Retina (tissue), 1 donor: ENCODE results near the gene SLC6A12.
"Not testable (repeated sequence)": the region's sequence is repeated elsewhere in the genome, so short reads cannot be mapped to it uniquely, and the experiment has no call there.

Experiments used
- DNase-seq: peaks from one replicate; pipeline ENCODE4 v3.0.0-alpha.2; 2016

Gene SLC6A12

DNA sequence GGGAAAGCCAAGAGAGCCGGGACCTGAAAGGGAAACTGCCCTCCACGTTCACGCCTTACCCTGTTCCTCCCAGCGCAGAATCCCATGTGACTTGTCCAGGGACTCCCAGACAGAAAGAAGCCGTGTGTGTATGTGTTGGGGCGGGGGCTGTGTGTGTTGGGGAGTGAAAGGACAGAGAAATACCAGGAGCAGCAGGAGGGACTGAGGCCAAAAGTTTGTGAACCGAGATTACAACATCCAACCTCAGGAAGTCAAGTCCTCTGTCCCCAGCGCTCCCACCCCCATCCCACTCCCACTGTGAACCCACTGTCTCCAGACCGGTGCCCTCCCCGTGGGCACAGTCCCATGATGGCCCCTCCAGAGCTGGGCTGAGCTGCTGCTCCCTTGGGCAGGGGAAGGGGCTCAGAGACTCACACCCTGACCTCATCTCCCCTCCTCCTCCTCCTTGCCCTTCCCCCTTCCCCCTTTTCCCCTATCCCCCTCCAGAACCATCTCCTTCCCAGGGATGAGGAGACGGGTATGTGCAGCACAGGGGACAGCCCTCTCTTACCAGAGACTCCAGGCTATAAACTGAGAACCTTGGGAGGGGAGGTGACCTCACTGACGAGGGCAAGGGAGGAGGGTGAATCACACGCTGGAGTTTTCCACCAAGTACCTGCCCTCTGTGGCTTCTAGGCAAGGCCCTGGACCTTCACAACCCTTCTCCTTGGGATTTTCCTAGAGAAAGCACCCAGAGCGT is at the start of gene SLC6A12:
SLC6A12 (minus strand) TSS at position 155 of the 739 bp plus-strand sequence. CDS start 4,171 bp downstream, outside the sequence.
- no peak for DNase-seq

DNA sequence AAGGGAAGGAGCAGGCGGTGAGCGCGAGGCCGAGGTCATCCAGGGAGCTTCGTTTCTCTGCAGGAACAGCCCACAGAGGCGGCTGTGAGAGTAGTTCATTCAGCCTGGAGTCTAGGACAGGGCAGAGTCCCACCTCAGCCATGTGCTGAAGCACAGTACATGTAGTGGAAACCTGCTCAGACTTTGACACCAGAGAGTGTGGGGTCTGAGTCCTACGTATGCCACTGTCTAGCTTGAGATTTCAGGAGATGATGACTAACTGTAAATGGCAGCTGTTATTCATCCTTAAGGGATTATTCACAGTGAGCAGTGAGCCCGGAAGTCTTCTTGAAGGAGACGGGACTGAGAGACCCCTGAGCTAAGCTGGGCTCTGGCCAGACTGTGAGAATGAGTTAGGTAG is 49.6 kb upstream of the SLC6A12 start:
- no peak for DNase-seq

DNA sequence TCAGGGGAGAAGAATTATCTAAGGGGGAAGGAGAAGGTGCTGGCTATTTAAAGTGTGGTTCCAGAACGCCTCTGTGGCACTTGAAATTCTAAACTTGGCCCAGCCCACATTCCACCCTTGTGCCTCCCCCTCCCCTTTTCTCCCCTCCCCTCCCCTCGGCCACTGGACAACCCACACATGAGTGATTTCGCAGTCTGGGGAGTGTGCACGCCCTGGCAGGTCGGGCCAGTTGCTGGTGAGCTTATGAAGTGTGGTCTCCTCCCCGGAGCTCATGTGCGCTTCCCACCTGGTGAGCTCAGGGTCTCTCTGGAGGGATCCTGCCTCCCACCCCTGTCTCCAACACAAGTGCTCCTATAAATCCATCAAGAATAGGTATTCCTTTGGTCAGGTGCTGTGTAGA is 48.9 kb upstream of the SLC6A12 start, which contains the start of gene SLC6A13:
SLC6A13 (minus strand) TSS at position 20 of the 400 bp plus-strand sequence. CDS start 2,784 bp downstream, outside the sequence.
- no peak for DNase-seq

DNA sequence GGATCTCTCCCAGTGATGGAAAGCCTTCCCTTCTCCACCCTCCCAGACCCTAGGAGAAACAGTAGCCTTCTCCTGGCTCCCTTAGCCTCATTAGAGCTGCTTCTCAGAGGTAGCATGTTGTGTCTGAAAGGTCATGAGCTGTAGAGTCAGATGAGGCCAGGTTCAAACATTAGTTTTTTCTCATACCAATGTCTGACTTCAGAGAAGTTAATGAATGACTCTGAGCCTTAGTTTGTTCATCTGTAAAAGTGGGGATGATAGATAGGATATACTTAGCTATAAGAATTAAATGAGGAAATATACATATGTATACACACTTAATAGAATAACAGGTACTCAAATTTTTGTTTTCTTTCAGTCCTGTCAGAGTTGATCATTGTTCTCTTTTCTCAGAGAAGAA is 48.2 kb upstream of the SLC6A12 start:
- no peak for DNase-seq

DNA sequence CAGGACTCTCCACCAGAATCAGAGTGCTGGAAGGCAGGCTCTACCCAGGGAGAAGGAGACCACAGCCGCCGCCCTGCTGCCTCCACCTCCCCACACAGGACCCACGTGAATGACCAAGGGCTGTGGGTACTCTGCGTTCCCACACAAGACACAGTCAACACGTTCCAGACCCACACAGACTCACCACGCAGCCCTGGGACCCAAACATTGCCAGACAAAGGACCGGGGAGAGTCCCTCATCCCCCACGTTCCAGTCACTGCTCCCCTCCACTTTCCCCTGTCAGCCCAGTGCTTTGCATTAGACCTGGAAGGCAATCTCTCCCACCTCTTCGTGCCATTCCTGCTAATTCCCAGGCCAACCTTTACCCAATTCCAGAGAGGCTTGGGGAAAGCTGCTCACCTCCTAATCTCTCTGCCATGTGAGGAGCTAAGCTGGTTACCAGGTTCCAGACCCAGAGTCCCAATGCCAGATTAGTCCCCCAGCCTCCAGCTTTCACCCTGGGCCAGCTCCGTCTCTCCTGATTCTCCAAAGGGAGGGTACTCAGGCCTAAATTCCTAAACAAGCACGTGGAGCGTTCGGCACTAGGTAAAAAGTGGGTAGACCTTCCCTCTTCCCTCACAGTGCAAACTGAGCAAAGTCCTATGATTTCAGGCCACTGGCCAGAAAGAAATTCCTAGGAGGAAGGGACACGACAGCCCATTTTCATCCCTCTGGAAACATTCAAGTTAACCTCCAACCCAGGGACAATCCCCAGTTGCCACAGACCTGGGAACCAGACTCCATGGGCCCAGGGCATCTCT is 43.8 kb upstream of the SLC6A12 start:
- no peak for DNase-seq

DNA sequence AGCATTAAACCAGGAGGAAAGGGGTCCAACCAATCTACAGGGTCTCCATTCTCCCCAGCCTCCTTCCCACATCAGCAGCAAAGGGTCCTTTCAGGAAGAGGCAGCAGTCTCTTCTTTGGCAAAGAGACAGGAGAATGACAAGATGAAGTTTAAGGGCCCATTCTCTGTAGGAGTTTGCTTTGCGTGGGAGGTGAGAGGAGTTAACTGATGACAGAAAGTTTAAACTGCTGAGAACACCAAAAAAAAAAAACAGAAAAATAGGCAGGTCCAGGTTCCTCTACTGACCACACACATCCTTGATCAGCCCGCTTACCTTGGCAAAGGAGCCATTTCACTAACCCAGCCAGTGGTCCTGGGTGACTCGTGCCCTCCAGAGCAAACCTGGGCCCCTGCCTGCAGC is 43.0 kb upstream of the SLC6A12 start:
- no peak for DNase-seq

DNA sequence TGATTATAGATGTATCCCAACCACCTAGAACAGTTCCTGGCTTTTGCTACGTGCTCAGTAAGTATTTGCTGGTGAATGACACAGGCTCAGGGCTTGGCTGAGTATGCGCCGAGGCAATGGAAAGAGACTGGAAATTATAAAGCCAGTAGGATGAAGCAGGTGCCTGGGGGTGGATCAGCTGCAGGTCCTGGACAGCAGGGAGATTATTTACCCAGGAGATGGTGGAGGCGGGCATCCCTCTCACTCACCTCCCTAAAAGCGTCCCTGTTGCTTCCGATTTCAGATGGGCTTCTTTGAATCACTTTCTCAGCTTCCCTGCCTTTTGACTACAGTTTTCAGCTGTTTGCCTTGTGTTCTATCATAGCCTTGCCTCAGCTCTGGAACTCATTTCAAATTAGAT is 42.3 kb upstream of the SLC6A12 start:
- DNase-seq: no peak

DNA sequence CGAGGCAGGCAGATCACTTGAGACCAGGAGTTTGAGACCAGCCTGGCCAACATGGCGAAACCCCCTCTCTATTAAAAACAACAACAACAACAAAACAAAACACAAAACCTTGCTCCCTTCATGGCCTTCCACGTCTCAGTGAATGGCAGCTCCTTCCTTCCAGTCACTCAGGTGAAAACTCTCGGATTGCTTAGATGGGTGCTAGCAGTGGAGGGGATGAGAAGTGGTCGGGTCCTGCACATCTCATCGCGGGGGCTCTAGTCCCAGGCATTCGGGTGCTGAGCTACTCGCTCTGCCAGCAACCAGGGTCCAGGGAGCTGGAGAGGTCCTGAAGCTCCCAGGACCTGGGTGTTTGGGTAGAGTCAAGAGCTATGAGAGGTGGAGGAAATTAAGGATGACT is 41.0 kb upstream of the SLC6A12 start:
- DNase-seq: no peak

DNA sequence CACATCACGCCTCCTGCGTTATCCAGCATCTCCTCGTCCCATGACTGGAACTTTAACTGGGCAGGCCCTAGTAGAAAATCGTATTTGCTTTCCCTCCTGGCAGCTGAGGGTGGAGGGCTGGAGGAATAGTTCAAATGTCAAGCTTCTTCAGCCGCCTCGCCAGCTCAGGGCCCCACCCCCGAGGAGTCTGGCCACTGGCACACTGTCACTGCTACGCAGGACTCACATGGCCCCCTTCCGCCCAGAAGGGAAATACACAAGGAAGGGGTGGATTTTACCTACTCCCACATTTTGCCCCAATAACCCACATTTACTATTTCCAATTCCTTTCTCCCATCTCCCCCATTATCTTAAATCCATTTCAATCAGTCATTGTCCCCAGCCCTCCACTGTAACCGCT is 40.1 kb upstream of the SLC6A12 start:
- no peak for DNase-seq

DNA sequence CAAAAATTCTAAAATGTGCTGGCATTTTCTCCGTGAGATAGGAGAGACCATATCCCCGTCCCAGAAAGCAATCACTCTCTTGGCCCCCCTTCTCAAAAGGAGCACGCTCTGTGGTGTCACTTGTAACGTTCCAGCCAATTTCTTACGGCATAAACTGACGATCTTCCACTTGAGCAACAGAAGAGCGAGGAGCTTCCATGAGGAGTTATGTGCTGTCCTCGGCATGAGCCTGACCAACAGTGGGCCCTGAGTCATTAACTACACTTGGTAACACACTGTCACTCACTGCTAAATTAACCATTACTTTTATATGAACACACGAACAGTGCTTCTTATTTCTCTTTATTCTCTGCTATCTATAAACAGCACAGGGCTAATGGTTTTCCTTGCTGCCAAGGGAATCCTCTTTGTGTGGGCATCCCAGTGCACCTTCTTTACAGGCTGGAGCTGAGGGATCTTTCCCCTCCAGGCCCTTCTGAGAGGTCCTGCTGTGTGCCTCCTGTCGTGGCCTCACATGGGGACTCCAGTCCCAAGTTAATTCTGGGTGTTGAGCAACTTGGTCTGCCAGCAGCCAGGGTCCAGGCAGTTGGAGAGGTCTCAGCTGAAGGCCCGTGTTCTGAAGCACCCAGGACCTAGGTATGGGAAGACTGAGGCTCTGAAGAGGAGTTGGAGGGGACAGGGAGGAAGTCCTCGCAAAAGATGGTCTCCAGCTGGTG is 39.3 kb upstream of the SLC6A12 start:
- no peak for DNase-seq

DNA sequence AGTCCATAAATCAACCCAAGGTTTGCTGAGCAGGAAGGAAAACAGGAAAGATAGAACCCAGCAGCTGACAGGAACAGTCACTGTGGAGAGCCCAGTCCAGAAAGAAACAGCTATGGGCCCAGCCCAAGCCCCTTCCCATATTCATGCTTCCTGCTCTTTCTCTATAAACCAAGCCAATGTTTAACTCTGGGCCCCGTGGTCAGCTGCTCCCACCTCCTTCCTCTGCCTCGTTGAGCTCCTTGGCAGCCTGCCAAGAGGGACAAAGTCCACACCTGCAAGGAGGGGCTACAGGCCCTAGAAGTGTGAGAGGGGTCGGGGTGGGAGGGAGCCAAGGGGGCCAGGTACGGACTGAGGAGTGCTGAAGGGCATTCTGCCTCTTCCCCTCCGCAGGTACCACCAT is 38.7 kb upstream of the SLC6A12 start:
- no peak for DNase-seq

DNA sequence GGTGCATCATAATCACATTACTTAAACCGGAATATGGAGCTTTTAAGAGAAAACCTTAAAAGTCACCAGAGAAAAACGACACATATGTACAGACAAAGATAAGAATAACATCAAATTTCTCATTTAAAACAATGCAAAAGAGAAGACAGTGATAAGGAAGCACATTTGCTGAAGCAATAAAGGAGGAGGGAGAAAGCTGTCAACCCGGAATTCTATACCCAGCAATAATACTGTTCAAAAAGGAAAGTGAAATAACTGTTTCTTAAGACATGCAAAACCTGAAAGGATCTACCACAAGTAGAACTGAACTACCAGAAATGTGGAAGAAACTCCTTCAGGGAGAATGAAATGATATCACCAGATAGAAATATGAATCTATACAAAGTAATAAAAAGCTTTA is 33.3 kb upstream of the SLC6A12 start:
- DNase-seq: no peak

DNA sequence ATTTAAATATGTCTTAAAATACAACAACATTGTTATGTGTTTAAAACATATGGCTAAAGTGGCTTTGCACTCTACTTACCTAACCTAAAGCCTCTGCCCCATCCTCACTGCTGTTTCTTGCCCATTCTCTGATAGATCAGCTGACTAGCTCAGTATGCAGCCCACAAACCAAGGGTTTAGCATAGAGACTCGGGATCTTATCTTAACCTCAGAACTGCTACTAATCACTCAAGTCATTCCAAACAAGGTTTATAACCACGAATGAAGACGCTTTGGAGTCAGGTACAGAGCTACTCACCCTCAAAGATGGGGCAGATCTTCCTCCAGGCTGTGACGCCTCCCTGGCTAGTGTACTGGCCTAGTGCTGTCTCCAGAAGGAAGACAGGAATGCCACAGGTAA is 29.4 kb upstream of the SLC6A12 start:
- no peak for DNase-seq

DNA sequence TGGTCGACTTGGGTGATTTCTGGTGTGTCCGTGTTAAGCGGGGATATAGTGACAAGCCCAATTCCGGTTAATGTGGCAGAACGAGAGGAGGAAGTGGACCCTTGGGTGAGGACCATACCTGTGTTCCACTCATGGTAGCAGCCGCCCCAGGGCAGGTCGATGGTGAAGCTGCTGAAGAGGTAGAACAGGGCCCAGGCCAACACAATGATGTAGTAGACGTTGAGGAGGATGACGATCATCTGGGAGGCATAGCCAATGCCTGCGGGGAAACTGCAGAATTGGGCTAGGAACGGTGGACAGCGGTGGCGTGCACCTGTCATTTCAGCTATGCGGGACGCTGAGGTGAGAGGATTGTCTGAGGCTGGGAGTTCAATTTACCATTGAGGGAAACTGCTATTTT is 28.5 kb upstream of the SLC6A12 start:
- no peak for DNase-seq

DNA sequence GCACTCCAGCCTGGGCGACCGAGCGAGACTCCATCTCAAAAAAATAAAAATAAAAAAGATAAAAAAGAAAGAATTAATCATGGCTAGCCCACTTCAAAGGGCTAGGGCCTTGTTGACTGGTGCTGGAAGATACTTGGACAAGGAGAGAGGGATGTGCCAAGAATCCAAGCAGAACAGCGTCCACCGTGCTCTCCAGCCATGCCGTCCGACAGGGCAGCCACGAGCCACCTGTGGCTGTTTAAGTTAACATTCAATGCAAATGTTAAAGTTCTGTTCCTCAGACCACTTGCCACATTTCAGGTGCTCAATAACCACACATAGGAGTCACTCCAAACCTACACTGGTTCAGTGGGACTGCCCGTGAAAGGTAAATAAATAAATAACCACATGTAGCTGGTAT is 27.3 kb upstream of the SLC6A12 start:
- no peak for DNase-seq

DNA sequence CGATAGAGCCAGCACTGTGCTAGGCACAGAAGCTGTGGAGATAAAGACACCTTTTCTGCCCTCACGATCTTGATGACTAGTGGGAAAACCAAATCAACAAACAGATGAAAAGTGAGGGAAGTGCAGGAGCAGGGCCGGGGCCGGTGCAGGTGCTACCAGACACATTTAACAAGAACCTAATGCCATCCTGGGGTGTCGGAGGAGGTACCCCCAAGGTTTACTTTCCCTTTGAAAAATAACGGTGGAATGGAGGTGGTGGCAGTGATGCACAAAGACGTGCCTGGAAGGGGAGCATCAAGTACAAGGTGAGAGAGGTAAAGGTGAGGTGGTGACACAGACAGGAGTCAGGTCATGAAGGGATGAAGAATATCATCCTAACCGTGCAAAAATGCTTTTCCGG is 26.6 kb upstream of the SLC6A12 start:
- DNase-seq: no peak

DNA sequence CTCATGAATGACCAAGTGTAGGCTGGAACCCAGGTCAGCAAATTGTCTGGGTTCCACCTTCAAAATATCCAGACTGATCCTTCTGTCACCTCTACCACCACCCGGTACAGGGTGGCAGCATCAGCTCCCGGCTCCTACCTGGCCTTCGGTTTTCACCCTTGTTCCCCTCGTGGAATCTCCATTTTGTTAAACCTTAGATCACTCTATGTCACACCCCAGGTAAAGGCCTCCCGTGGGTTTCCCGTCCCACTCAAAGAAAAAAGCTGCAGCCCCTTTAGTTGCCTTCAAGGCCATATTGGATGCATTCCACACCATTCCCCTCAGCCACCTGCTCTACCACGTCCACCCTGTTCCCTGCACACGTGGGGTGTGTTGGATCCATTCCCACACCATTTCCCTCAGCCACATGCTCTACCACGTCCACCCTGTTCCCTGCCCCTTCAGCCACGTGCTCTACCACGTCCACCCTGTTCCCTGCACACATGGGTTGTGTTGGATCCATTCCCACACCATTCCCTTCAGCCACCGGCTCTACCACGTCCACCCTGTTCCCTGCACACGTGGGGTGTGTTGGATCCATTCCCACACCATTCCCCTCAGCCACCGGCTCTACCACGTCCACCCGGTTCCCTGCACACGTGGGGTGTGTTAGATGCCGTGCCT is 24.9 kb upstream of the SLC6A12 start:
- no peak for DNase-seq

DNA sequence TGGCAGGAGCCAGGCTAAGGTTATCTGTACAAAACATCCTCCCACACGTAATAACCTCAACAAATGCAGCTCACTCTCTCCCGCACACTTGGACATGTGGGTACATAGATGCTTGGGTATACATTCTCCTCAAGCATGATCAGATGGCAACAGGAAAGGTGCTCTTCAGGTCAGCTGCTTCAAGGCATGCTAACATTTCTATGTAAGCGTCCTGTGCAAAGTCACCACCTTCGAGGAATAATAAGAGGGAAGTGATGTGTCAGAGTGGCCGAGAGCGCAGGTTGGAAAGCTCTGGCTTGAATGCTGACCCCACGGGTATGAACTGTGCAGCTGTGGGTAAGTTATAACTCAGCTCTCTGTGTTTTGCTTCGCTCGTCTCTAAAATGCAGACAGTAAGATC is 24.2 kb upstream of the SLC6A12 start:
- DNase-seq: no peak

DNA sequence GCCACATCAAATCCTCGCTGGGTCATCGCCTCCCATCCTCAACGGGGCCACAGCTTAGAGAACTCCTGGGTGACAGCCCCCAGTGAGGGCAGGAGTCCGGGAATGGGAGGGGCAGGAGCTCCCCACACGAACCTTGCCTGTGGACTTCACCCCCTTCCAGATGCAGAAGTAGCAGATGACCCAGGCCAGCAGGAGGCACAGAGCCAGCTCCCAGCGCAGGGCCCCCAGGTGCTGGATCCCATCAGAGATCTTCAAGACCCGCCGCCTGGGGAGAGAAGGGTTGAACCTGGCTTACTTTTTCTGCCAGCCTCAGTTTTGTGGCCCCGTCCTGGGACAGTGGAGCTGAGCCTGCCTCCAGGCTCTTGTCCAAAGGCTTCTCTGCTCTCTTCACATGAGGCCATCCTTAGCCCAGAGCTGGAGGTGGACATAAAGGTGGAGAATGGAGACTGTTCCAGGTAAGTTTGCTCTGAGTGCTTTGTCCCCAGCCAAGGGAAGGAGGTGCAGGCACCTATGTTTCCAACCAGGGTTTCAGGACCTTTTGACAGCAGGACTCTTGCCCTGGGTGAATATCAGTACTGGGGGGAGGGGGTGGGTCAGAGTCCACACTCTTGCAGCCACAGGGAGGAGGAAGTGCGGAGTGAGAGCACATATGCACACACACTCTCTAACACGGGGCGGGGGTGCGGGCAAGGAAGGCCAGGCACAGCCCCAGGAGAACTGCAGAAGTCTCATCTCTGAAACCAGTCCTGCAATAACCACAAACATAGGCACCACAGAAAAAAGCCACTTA is 23.3 kb upstream of the SLC6A12 start:
- DNase-seq: no peak

DNA sequence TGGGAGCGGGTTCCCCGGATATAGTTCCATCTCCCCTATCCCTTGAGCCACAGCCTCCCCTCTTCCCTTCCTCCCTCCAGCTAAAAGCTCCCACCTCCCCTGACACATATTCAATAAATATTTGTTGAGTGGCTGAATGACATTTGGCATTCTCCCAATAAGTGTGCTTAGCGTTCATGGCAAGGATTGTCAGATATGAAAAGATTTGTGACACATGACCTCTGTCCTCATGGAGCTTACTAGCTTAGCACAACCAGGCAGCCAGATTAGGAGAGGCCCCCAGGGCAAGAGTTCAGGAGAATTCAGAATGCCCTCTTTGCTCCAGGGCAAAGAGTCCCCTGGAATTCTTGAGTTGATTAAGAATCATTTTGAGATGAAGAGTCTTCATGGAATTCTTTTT is 22.5 kb upstream of the SLC6A12 start:
- no peak for DNase-seq

DNA sequence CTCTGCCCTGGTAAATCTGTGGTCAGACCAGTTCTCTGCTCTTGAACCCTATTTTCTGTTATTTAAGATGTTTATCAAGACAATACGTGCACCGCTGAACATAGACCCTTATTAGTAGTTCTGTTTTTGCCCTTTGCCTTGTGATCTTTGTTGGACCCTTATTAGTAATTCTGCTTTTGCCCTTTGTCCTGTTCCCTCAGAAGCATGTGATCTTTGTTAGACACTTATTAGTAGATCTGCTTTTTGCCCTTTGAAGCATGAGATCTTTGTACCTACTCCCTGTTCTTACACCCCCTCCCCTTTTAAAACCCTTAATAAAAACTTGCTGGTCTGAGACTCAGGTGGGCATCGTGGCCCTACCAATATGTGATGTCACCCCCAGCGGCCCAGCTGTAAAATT is 22.0 kb upstream of the SLC6A12 start:
- not testable (repeated sequence) for DNase-seq

DNA sequence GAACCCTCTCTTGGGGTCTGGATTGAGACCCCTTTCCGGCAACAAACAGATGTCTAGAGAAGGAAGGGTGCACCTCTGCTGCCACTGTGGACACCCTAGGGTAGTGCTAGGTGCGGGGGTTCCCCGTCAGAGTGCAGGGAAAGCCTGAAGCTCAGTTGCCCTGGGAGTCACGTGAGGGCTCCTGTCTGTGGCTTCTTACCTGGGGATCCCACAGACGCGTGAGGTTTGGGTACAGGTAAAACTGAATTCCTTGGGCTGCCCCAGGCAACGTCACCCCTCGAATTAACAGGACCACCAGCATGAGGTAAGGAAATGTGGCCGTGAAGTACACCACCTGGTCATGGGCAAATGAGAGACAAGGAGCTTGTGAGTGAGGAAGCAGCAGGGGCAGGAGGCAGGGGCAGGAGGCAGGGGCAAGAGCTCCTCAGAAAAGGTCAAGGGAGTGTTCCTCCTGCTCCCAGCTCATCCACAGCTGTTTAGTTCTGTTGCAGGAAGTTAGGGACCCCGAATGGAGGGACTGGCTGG is 21.0 kb upstream of the SLC6A12 start:
- no peak for DNase-seq
